Liver (tissue), 3 donors: ENCODE data around the gene TMEM63B.

Source experiments
- CTCF ChIP-seq: fragments of 150-350 bp; IDR thresholded peaks from 2 replicates; pipeline ENCODE4 v1.5.1; 2017; ENCODE audit warnings: improper control_type of control experiment, low read depth, low read length; ENCODE audit not compliant: missing input control
- EGR1 ChIP-seq, 2 donors: IDR thresholded peaks; 2 replicates each; pipeline ENCODE4 v1.6.1; 2016 to 2018; ENCODE audit warnings: antibody characterized with exemption in 2 of 2, low read depth in 2 of 2
- FOXA1 ChIP-seq: IDR thresholded peaks from 2 replicates; pipeline ENCODE4 v1.6.1; 2016; ENCODE audit warnings: antibody characterized with exemption
- GABPA ChIP-seq, 2 donors: IDR thresholded peaks in 1 of 2; conservative IDR thresholded peaks in 1 of 2; 2 replicates each; pipeline ENCODE4 v1.6.1; 2016; ENCODE audit warnings: antibody characterized with exemption in 2 of 2, mild to moderate bottlenecking in 1 of 2, moderate library complexity in 1 of 2
- JUND ChIP-seq, 2 donors: IDR thresholded peaks; 2 replicates each; pipeline ENCODE4 v1.6.1; 2016; ENCODE audit warnings: antibody characterized with exemption in 2 of 2
- RAD21 ChIP-seq, 2 donors: IDR thresholded peaks; 2 replicates each; pipeline ENCODE4 v1.6.1; 2016; ENCODE audit warnings: antibody characterized with exemption in 2 of 2, mild to moderate bottlenecking in 2 of 2
- RXRA ChIP-seq, 2 donors: IDR thresholded peaks; 2 replicates each; pipeline ENCODE4 v1.6.1; 2017 to 2018; ENCODE audit warnings: antibody characterized with exemption in 2 of 2, mild to moderate bottlenecking in 1 of 2
- TAF1 ChIP-seq: conservative IDR thresholded peaks from 2 replicates; pipeline ENCODE4 v1.6.1; 2016; ENCODE audit warnings: antibody characterized with exemption, mild to moderate bottlenecking
- YY1 ChIP-seq: IDR thresholded peaks from 2 replicates; pipeline ENCODE4 v1.6.1; 2016; ENCODE audit warnings: antibody characterized with exemption, mild to moderate bottlenecking
- TF ChIP-seq, protein P1 (sequence below): IDR thresholded peaks from 2 replicates; pipeline ENCODE4 v1.6.1; 2016; ENCODE audit warnings: antibody characterized with exemption
- TF ChIP-seq, protein P2 (sequence below): IDR thresholded peaks from 2 replicates; pipeline ENCODE4 v1.6.1; 2016; ENCODE audit warnings: antibody characterized with exemption
- donor health status: healthy.
- donor health status: healthy.

DNA sequence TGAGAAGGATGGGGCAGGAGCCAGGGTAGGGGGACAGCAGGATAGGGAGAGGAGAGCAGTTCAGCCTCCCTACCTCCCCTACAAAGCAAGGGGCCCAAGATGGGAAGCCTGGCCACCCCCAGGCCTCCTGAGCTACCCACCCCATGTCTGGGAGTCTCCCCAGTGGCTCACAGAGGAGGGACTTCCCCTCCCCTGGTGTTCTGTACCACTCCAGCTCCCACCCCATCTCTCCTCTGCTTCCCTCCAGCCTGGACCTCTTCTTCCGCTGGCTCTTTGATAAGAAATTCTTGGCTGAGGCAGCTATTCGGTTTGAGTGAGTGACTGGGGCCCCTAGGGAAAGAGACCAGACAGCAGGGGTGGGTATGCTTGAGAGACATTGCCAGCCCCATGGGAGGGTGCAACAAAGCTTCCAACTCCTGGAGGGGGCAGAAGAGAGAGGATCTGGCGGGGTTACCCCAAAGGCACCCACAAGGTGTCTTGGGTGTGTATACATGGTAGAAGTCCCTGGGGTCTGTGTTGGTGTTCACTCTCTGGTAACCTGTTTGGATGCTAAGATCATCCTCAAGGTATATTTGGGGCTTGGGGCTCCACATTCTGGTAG, 23.1 kb downstream of the TMEM63B start:
- TF ChIP-seq EGR1 (IDR thresholded peaks at IDR 0.05; ENCODE audit: low read depth in 2 of 2) (no peak), CTCF (no peak), JUND (IDR thresholded peaks at IDR 0.05) (no peak), GABPA (IDR thresholded peaks at IDR 0.05 in 1 of 2, conservative IDR thresholded peaks at IDR 0.05 in 1 of 2) (no peak), RAD21 (IDR thresholded peaks at IDR 0.05) (no peak), YY1 (no peak), RXRA (IDR thresholded peaks at IDR 0.05) (no peak), TAF1 (no peak), FOXA1 (no peak)
- TF ChIP-seq, protein P1, sequence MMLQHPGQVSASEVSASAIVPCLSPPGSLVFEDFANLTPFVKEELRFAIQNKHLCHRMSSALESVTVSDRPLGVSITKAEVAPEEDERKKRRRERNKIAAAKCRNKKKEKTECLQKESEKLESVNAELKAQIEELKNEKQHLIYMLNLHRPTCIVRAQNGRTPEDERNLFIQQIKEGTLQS: no peak
- TF ChIP-seq, protein P2, sequence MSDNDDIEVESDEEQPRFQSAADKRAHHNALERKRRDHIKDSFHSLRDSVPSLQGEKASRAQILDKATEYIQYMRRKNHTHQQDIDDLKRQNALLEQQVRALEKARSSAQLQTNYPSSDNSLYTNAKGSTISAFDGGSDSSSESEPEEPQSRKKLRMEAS: no peak
